Kidney epithelial cell (primary cell): Measurements from ENCODE around the gene FAS. TPM values are rescaled to one million over a fixed set of nuclear protein-coding genes. Genes with fewer than 3 reads are reported as not detected.

Experiments
- DNase-seq: peaks from one replicate; pipeline ENCODE4 v3.0.0-alpha.2; 2010; ENCODE audit warnings: low read depth
- H3K27me3 ChIP-seq: 2 replicates; pipeline ENCODE4 v1.6.0; 2011; ENCODE audit warnings: low read length; ENCODE audit not compliant: control insufficient read depth, insufficient read depth
- H3K36me3 ChIP-seq: 2 replicates; pipeline ENCODE4 v1.5.1; 2011; ENCODE audit warnings: low read length; ENCODE audit not compliant: control insufficient read depth, insufficient read depth
- H3K4me3 ChIP-seq: 2 replicates; pipeline ENCODE4 v1.5.1; 2011; ENCODE audit warnings: low read depth, mild to moderate bottlenecking, control low read depth, low read length
- total RNA-seq: library from RNA; depleted of rRNA; stranded (reverse); fragments of >200 nt; gene quantifications from 2 replicates; pipeline ENCODE4 v1.2.3, GENCODE V29; 2015
- TF ChIP-seq, protein P1 (sequence below): IDR thresholded peaks from 2 replicates; pipeline ENCODE4 v1.5.1; 2011; ENCODE audit warnings: mild to moderate bottlenecking, moderate library complexity, low read length, control low read depth, inconsistent platforms; ENCODE audit not compliant: insufficient read depth, poor library complexity, severe bottlenecking

The FAS gene
- total RNA-seq, 1 donor from 2014 or later: 41.1 TPM

DNA sequence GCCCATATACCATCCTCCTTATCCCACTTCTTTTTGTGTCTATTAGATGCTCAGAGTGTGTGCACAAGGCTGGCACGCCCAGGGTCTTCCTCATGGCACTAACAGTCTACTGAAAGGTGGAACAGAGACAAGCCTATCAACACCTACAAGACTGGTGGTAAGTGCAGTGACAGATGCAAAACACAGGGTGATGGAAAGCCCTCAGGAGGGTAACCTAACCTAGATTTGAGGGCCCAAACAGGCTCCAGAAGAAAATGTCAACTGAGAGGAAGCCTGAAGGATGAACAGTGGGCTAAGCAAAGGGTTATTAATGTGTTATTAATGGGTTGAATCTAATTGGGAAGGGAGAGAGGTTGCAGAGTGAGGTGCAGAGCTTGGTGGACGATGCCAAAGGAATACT is 1.2 kb upstream of the FAS start:
- peak overlapping the region; percentile 86 for H3K4me3 ChIP-seq
- no peaks in the 10 kb centered on the region for H3K36me3 ChIP-seq

DNA sequence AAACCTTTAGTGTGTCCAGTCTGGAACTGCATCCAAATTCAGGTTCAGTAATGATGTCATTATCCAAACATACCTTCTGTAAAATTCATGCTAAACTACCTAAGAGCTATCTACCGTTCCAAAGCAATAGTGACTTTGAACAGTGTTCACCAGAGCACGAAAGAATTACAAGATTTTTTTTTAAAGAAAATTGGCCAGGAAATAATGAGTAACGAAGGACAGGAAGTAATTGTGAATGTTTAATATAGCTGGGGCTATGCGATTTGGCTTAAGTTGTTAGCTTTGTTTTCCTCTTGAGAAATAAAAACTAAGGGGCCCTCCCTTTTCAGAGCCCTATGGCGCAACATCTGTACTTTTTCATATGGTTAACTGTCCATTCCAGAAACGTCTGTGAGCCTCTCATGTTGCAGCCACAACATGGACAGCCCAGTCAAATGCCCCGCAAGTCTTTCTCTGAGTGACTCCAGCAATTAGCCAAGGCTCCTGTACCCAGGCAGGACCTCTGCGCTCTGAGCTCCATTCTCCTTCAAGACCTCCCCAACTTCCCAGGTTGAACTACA is 694 bp upstream of the FAS start:
- peak; percentile 54 for DNase-seq
- Histone ChIP-seq H3K4me3 (peak overlapping the region; percentile 86), H3K36me3 (no peaks in the 10 kb centered on the region), H3K27me3 (no peaks in the 10 kb centered on the region)
- TF ChIP-seq, protein P1, sequence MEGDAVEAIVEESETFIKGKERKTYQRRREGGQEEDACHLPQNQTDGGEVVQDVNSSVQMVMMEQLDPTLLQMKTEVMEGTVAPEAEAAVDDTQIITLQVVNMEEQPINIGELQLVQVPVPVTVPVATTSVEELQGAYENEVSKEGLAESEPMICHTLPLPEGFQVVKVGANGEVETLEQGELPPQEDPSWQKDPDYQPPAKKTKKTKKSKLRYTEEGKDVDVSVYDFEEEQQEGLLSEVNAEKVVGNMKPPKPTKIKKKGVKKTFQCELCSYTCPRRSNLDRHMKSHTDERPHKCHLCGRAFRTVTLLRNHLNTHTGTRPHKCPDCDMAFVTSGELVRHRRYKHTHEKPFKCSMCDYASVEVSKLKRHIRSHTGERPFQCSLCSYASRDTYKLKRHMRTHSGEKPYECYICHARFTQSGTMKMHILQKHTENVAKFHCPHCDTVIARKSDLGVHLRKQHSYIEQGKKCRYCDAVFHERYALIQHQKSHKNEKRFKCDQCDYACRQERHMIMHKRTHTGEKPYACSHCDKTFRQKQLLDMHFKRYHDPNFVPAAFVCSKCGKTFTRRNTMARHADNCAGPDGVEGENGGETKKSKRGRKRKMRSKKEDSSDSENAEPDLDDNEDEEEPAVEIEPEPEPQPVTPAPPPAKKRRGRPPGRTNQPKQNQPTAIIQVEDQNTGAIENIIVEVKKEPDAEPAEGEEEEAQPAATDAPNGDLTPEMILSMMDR: no peak

More for the DNA sequence above, 1.2 kb upstream of the FAS start:
- no peaks in the 10 kb centered on the region for H3K27me3 ChIP-seq
- DNase-seq: no peak
- TF ChIP-seq, protein P1: no peak

DNA sequence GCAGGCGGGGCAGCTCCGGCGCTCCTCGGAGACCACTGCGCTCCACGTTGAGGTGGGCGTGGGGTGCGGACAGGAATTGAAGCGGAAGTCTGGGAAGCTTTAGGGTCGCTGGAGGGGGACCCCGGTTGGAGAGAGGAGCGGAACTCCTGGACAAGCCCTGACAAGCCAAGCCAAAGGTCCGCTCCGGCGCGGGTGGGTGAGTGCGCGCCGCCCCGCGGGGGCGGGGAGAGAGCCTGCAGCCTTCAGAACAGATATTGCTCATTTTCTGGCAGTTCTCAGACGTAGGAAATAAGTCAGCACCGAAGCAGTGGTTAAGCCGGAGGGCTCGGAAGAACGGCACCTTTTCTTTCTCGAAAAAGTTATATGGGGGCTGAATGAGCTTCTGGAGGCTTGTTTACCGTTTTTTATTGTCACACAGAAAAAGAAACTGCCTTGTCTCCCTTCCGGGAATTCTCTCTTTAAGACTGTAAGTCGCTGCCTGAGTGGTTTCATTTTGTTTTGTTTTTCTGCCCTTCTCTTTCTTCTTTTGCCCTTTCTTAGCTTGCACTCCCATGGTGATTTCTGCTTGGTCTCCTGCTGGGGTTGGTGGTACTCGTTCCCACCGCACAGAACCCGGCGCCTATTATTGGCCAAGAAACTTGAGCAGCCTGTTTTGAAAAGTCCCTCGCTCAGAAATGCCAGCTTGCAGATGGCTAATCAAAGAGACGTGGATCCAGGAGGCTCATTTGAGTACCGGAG is 732 bp downstream of the FAS start:
- TF ChIP-seq, protein P1: peak; percentile 18

DNA sequence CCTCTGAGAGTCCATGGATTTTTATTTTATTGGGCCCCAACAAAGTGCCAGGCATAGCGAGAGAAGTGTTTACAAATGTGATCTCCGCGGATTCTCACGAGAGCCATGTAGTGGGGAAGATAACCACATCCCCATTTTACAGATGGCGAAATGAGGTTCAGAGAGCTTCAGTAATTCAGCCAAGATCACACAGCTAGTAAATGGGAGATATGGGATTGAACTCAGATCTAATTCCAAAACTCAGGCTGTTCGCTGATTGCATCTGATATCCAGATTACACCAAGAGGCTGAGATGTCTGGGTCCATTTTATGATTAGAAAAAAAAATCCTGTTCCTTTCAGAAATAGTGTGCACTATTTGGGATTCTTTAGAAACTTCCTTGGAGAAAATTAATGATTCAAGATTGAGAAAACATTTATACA is 1.3 kb downstream of the FAS start:
- H3K27me3 ChIP-seq: no peaks in the 10 kb centered on the region
- H3K4me3 ChIP-seq: peak overlapping the region; percentile 86
- TF ChIP-seq, protein P1: no peak
- no peaks in the 10 kb centered on the region for H3K36me3 ChIP-seq
- DNase-seq: no peak

More for the DNA sequence above, 732 bp downstream of the FAS start:
- Histone ChIP-seq H3K27me3 (no peaks in the 10 kb centered on the region), H3K36me3 (no peaks in the 10 kb centered on the region), H3K4me3 (peak overlapping the region; percentile 86)
- DNase-seq: no peak

DNA sequence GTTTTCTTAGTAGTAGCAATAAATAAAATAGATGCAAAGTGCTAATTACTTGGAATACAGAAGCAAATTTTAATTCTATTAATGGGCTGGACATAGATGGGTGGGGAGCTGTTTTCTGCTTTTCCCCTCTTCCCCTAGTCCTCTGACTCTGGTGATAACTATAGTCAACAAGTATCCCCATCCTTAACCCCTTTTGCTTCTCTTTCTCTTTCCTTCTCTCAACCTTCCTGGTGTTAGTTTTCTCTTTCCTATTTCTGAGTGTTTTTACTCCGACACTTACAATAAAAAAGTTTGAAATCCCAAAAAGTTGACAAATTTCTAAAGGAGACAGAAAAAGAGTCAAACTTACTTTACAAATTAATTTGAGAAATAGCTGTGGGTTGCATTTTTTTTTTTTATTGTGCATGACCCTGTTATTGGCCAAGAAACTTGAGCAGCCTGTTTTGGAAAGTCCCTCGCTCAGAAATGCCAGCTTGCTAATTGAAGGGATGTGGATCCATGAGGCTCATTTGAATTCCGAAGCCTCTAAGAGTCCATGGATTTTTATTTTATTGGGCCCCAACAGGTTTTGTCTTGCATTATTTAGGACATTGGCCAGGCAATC is 2.4 kb downstream of the FAS start:
- peak overlapping the region; percentile 26 for H3K4me3 ChIP-seq
- DNase-seq: no peak
- TF ChIP-seq, protein P1: no peak
- no peaks in the 10 kb centered on the region for H3K27me3 ChIP-seq
- H3K36me3 ChIP-seq: no peaks in the 10 kb centered on the region

DNA sequence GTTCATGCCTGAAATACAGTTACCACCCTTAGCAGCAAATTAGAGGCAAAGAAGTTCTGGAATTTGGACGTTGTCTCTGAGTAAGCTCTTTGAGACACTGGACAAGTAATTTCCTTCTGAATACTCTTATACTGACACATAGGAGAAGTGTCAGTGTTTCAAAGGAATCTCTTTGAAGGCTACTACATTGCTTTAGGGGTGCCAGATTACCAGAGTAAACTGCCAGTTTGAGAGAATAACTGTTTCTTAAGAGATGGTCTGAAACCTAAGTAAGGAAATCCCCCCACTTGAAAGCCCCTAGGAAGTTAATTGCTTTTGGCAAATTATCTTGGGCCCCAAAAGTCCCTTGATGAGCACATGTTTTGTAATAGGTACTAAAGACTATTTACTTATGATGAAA is 3.4 kb downstream of the FAS start:
- Histone ChIP-seq H3K27me3 (no peaks in the 10 kb centered on the region), H3K4me3 (no peak overlapping the region), H3K36me3 (no peaks in the 10 kb centered on the region)
- DNase-seq: no peak
- TF ChIP-seq, protein P1: no peak
